ENCODE measurements around the gene CYP1A1. TPM values are rescaled to one million over a fixed set of nuclear protein-coding genes. Genes with fewer than 3 reads are reported as not detected.

Gene CYP1A1
- total and polyA plus RNA-seq, 9 of the 15 experiments (the other 6 are each of a cell fraction or from before 2014, with no cell fraction given) = 0.04 to 0.13 (median 0.05) TPM; not detected in 5

DNA sequence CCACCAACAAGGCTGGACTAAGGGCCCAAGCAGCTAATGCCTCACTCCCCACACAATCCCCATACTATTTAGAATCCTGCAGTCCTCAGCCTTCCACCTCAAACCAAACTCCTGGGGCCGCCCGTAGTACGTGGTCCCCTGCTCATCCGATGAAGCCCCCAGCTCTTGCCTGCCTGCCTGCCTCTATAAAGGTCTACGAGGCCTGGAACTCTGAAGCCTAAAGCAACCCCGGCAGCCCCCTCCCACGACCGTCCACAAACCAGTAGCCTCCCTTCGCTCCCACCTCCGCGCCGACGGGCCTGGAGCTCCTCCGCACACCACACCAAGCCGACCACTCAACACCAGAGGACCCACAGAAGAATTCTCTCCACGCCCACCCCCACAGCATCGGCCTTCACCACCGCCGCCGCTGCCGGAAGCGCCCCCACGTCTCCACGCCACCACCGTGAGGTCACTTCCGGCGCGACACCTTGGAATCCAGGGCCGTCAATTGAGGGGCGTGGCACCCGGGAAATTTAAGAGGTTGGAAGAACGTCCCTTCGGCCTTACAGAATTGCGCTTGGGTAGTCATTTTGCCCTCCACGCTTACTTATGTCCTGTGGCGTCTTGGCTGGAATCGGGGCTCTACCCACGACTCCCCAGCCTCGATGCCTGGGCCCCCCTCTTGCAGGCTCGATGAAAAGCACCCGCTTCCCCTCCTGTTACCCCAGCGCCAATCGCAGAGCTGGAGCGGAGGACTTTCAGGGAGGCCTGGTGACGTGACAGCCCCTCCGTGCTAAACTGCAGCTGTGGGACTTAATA lies 29.5 kb downstream of the CYP1A1 start, which contains the start of gene EDC3 (continued):
- TF ChIP-seq RAD21 (CRISPR knock-in tag; conservative IDR thresholded peaks at IDR 0.05 in 1 of 2, IDR thresholded peaks at IDR 0.05 in 1 of 2) (no peak), SLC30A9 (CRISPR knock-in tag; IDR thresholded peaks at IDR 0.05) (no peak), NRF1 (conservative IDR thresholded peaks at IDR 0.05 in 1 of 2, IDR thresholded peaks at IDR 0.05 in 1 of 2) (peak in 1 of 2 experiments; percentile 26; a peak in 1 of 4 replicates), POLR2A (conservative IDR thresholded peaks at IDR 0.05) (peak; percentile 91), L3MBTL2 (IDR thresholded peaks at IDR 0.05) (peak; percentile 49; the same call in 1 of the 2 replicates), RFX1 (IDR thresholded peaks at IDR 0.05) (peak; percentile 35; the same call in 1 of the 2 replicates), KDM4B (IDR thresholded peaks at IDR 0.05; ENCODE audit: borderline replicate concordance in 2 of 2, low read depth in 1 of 2) (peak in 1 of 2 experiments; percentile 95; a peak in 2 of 4 replicates), NR2C1 (IDR thresholded peaks at IDR 0.05) (peak; percentile 63), NR2C1 (tag; IDR thresholded peaks at IDR 0.05) (no peak)
- TF ChIP-seq, protein P1, sequence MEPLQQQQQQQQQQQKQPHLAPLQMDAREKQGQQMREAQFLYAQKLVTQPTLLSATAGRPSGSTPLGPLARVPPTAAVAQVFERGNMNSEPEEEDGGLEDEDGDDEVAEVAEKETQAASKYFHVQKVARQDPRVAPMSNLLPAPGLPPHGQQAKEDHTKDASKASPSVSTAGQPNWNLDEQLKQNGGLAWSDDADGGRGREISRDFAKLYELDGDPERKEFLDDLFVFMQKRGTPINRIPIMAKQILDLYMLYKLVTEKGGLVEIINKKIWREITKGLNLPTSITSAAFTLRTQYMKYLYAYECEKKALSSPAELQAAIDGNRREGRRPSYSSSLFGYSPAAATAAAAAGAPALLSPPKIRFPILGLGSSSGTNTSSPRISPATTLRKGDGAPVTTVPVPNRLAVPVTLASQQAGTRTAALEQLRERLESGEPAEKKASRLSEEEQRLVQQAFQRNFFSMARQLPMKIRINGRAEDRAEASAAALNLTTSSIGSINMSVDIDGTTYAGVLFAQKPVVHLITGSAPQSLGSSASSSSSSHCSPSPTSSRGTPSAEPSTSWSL (CRISPR knock-in tag; IDR thresholded peaks at IDR 0.05; ENCODE audit: borderline replicate concordance) = no peak
- TF ChIP-seq, protein P2, sequence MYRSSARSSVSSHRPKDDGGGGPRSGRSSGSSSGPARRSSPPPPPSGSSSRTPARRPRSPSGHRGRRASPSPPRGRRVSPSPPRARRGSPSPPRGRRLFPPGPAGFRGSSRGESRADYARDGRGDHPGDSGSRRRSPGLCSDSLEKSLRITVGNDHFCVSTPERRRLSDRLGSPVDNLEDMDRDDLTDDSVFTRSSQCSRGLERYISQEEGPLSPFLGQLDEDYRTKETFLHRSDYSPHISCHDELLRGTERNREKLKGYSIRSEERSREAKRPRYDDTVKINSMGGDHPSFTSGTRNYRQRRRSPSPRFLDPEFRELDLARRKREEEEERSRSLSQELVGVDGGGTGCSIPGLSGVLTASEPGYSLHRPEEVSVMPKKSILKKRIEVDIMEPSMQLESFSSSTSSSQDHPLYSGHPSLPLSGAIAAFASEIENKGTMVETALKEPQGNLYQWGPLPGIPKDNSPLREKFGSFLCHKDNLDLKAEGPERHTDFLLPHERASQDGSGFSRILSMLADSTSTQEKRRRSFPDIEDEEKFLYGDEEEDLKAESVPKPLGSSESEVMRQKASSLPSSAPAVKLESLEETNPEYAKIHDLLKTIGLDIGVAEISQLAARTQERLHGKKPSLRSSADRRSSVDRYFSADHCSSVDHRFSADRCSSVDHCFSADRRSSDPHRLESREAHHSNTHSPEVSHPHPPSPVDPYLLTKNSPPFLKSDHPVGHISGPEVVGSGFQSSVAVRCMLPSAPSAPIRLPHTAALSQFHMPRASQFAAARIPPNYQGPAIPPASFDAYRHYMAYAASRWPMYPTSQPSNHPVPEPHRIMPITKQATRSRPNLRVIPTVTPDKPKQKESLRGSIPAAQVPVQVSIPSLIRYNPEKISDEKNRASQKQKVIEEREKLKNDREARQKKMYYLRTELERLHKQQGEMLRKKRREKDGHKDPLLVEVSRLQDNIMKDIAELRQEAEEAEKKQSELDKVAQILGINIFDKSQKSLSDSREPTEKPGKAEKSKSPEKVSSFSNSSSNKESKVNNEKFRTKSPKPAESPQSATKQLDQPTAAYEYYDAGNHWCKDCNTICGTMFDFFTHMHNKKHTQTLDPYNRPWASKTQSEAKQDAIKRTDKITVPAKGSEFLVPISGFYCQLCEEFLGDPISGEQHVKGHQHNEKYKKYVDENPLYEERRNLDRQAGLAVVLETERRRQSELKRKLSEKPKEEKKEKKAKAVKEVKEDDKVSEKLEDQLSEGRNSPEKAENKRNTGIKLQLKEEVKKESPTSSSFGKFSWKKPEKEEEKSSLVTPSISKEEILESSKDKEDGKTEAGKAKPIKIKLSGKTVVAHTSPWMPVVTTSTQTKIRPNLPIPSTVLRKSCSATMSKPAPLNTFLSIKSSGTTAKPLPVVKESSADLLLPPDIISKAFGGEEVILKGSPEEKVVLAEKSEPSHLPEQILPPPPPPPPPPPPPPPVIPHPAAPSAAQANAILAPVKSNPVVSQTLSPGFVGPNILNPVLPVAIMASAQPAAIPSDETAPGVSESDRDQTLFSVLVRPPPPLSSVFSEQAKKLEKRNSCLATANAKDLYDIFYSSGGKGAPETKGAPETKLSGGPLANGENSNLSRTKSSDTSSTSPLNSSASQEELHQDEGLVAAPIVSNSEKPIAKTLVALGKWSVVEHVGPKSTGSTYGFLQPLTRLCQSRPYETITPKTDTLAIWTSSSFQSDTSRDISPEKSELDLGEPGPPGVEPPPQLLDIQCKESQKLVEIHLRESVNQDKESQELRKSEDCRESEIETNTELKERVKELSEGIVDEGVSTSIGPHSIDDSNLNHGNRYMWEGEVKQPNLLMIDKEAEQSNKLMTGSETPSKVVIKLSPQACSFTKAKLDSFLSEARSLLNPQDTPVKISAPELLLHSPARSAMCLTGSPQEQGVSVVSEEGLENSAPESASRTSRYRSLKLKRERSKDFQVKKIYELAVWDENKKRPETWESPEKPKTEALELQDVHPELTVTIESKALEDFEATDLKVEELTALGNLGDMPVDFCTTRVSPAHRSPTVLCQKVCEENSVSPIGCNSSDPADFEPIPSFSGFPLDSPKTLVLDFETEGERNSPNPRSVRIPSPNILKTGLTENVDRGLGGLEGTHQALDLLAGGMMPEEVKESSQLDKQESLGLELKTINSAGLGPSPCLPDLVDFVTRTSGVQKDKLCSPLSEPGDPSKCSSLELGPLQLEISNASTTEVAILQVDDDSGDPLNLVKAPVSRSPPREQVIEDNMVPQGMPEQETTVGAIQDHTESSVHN (IDR thresholded peaks at IDR 0.05; ENCODE audit: borderline replicate concordance in 1 of 2, low read depth in 1 of 2) = 0 out of 4 replicates have a peak, but pooled peaks of 1 of the 2 experiments have one; percentile 42
- TF ChIP-seq, protein P3, sequence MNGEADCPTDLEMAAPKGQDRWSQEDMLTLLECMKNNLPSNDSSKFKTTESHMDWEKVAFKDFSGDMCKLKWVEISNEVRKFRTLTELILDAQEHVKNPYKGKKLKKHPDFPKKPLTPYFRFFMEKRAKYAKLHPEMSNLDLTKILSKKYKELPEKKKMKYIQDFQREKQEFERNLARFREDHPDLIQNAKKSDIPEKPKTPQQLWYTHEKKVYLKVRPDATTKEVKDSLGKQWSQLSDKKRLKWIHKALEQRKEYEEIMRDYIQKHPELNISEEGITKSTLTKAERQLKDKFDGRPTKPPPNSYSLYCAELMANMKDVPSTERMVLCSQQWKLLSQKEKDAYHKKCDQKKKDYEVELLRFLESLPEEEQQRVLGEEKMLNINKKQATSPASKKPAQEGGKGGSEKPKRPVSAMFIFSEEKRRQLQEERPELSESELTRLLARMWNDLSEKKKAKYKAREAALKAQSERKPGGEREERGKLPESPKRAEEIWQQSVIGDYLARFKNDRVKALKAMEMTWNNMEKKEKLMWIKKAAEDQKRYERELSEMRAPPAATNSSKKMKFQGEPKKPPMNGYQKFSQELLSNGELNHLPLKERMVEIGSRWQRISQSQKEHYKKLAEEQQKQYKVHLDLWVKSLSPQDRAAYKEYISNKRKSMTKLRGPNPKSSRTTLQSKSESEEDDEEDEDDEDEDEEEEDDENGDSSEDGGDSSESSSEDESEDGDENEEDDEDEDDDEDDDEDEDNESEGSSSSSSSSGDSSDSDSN (IDR thresholded peaks at IDR 0.05; ENCODE audit: borderline replicate concordance in 1 of 2, low read depth in 2 of 2, low read length in 2 of 2) = no peak
- TF ChIP-seq, protein P4, sequence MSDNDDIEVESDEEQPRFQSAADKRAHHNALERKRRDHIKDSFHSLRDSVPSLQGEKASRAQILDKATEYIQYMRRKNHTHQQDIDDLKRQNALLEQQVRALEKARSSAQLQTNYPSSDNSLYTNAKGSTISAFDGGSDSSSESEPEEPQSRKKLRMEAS (CRISPR knock-in tag; IDR thresholded peaks at IDR 0.05) = peak; percentile 65
